LNCaP clone FGC (cell line): ENCODE results near the gene GRIPAP1.
"Not testable (repeated sequence)": the region's sequence is repeated elsewhere in the genome, so short reads cannot be mapped to it uniquely, and the experiment has no call there.

Experiments used
- DNase-seq: peaks from one replicate; pipeline ENCODE4 v3.0.0-alpha.2; 2011; ENCODE audit warnings: low read depth
- H3K4me3 ChIP-seq: 2 replicates; pipeline ENCODE4 v1.5.1; 2011; ENCODE audit warnings: mild to moderate bottlenecking, low read depth, low read length, control low read depth
- CTCF ChIP-seq: IDR thresholded peaks from 2 replicates; pipeline ENCODE4 v1.5.1; 2012; ENCODE audit warnings: mild to moderate bottlenecking; ENCODE audit not compliant: control insufficient read depth, insufficient read depth; ENCODE audit errors: extremely low read depth

GRIPAP1 gene

DNA sequence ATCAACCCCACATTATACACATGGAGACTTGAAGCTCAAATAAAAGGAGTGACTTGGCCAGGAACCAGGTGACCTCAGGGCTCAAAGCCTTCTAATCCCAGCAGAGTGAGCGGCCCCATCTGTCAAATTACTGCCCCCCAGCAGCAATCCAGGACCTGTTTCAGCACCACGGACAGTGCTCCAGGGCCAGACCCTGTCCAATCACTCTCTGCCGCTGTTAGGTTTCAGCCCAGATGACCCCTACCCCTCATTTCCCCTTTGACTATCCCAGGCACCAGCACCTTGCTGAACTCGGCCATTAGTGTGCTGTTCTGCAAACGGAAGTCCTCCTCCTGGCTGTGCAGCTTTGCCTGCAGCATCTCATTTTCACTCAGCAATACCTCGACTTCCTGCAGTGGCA, 5.1 kb downstream of the GRIPAP1 start:
- no peak overlapping the region for H3K4me3 ChIP-seq
- no peak for TF ChIP-seq CTCF
- DNase-seq, result no peak

DNA sequence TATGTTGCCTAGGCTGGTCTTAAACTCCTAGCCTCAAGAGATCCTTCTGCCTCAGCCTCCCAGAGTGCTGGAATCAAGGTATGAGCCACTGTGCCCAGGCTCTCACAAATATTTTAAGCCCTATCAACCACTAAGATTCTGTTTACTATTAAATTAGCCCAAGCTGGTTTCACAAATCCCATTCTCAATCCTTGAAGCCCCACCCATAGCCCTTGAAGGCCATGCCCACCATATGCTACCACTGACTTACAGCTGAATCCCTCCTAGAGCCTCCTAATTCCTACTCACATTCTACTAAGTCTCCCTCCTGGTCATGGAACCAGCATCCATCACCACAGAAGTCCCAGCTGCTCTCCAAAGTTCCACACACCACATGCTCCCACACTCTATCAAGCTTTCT, 9.7 kb downstream of the GRIPAP1 start:
- TF ChIP-seq CTCF, result no peak
- H3K4me3 ChIP-seq, result no peak overlapping the region
- DNase-seq, result no peak

DNA sequence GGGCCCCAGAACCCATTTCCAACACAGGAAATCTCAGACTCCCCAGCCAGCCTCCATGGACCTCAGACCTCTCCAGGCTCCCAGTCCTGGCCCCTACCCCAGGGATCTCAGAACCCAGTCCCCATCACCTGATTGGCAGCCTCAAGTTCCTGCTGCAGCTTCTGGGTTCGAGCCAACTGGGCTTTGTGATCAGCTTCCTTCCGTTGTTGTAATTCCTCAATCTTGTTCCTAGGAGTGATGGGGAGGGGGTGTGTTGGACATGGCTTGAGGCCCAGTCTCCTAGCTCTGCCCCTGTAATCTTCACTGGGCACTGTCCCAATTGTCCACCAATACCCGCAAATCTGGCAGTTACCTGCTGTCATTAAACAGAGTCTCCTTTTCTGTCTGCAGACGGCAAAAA, 12.6 kb downstream of the GRIPAP1 start:
- TF ChIP-seq CTCF, result no peak
- H3K4me3 ChIP-seq, result no peak overlapping the region
- DNase-seq, result no peak

DNA sequence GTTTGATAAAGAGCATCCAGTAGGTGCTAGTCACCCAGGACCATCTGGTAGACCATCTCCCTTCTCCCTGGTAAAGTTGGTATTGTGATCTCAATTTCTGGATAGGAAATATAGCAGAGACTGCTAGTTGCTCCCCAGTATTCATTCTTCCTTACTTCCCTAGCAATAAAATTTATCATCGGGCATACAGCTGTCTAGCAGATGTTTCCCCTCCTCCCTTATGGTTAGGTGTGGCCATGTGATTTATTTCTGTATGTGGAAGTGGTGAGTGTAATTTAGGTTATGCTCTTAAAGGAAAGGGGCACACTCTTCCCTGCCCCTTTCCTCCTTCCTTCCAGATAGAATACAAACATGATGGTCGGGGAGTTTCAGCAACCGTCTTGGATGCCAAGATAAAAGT, 18.2 kb downstream of the GRIPAP1 start:
- TF ChIP-seq CTCF, result no peak
- no peak for DNase-seq
- no peak overlapping the region for H3K4me3 ChIP-seq

DNA sequence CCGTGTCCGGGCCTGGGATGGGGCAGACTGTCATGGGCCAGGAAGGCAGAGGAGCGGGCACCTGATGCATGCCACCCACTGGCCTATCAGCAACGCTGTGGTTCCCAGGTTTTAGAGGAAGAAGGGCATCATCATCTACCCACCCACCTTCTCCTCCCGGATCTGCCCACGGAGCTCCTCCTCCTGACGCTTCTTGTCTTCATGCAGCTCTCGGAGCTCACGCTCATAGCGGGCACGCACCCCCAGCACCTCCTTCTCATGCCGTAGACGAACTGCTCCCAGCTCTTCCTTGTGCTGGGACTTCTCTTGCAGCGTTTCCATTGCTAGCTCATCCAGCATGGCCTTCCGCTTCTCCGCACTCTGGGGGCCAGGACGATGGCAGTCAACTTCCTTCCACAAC, 19.0 kb downstream of the GRIPAP1 start:
- DNase-seq, result no peak
- no peak overlapping the region for H3K4me3 ChIP-seq
- no peak for TF ChIP-seq CTCF

DNA sequence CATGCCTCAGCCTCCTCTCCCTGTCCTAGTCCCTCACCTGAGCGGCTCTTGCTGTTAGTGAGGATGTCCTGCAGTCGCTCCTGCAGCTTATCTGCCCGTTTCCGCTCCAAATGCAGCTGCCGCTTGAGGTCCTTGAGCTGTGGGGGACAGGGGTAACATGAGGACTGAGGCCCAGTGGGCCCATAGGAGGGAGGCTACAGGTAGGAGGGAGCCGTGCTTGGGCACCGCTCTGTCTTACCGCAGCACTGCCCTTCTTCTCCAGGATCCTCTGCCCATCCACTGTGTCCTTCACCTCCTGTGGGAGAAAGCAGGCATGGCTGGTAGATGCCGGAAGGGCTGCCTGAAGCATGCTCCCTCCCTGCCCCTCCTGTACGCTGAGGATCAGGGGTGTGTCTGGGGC, 20.9 kb downstream of the GRIPAP1 start:
- H3K4me3 ChIP-seq, result no peak overlapping the region
- DNase-seq, result no peak
- TF ChIP-seq CTCF, result no peak

- H3K4me3 ChIP-seq, DNase-seq: not testable (repeated sequence)
These were observed 21.7 kb downstream of the GRIPAP1 start for GRCh38 chrX:48980341-48980740.

- H3K4me3 ChIP-seq, result no peak overlapping the region
- no peak for DNase-seq
- TF ChIP-seq CTCF, result no peak
These were observed 23.8 kb downstream of the GRIPAP1 start for GRCh38 chrX:48978226-48978625.
